DMS79 (cell line): Measurements from ENCODE around the gene FXN.
"Not testable (repeated sequence)": the region's sequence is repeated elsewhere in the genome, so short reads cannot be mapped to it uniquely, and the experiment has no call there.

Source experiments
- DNase-seq: peaks from one replicate; lab custom pipeline; 2025; lab: John Stamatoyannopoulos, UW

Gene FXN

DNA sequence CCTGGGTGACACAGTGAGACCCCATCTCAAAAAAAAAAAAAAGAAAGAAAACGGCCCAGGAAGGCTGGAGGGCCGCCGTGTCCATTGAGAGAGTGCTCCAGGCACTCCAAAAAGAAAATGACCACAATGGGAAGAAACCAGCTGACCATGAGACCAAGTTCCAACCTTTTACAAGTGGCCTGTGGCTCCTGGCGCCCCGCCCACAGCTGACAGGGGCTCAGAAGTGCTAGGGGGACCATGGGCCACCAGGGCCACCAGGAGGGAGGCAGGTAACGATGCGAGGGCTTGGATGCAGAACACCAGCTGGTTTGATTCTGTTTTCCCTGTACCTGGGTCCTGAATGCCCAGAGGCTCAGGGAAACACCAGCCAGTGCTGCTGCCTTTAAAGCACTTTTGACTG lies 34.6 kb downstream of the FXN start:
- DNase-seq: no peak

DNA sequence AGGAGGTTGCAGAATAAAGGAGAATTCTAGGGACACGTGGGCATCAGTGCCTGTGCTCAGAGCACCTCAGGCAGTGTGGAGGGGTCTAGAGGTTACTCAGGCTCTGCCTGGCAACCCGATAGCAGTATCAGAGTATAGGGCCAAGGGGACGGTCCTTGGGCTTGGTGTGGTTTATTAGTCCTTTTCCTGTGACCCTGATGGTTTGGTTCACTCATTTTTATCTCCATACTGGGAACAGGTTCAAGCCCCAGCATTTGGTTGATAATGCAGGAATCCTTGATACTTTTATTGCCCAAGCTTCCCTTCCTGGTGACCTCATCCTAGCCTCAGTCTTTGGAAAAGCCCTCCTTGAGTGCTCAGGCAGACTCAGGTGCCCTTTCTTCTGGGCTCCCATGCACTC lies 35.5 kb downstream of the FXN start:
- no peak for DNase-seq

DNA sequence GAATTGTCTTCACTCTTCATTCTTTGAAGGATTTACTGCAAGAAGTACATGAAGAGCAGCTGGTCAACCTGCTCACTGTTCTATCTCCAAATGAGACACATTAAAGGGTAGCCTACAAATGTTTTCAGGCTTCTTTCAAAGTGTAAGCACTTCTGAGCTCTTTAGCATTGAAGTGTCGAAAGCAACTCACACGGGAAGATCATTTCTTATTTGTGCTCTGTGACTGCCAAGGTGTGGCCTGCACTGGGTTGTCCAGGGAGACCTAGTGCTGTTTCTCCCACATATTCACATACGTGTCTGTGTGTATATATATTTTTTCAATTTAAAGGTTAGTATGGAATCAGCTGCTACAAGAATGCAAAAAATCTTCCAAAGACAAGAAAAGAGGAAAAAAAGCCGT lies 37.6 kb downstream of the FXN start:
- no peak for DNase-seq

DNA sequence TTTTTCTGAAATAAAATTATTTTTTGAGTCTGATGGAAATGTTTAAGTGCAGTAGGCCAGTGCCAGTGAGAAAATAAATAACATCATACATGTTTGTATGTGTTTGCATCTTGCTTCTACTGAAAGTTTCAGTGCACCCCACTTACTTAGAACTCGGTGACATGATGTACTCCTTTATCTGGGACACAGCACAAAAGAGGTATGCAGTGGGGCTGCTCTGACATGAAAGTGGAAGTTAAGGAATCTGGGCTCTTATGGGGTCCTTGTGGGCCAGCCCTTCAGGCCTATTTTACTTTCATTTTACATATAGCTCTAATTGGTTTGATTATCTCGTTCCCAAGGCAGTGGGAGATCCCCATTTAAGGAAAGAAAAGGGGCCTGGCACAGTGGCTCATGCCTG lies 39.2 kb downstream of the FXN start:
- DNase-seq: no peak

DNA sequence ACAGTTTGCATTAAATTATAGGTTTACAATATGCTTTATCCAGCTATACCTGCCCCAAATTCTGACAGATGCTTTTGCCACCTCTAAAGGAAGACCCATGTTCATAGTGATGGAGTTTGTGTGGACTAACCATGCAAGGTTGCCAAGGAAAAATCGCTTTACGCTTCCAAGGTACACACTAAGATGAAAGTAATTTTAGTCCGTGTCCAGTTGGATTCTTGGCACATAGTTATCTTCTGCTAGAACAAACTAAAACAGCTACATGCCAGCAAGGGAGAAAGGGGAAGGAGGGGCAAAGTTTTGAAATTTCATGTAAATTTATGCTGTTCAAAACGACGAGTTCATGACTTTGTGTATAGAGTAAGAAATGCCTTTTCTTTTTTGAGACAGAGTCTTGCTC lies 41.0 kb downstream of the FXN start:
- no peak for DNase-seq

DNA sequence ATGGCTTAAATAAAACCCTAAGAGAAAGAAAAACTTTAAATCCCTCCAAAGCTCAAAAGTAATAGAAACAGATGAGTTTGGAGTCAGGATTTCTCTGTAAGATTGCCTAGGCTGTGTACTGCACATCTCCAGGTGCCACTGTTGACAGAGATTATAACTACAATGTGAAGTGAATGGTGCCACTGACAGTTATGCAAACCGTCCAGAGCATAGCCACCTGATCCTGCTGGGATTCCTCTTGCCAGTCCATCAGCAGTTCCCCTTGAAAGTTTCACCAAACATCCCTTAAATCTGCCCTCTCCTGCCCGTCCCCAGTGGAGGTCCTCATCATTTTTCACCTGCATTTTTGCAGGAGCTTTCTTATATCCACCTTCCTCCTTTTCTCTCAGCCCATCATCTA lies 42.5 kb downstream of the FXN start:
- no peak for DNase-seq

DNA sequence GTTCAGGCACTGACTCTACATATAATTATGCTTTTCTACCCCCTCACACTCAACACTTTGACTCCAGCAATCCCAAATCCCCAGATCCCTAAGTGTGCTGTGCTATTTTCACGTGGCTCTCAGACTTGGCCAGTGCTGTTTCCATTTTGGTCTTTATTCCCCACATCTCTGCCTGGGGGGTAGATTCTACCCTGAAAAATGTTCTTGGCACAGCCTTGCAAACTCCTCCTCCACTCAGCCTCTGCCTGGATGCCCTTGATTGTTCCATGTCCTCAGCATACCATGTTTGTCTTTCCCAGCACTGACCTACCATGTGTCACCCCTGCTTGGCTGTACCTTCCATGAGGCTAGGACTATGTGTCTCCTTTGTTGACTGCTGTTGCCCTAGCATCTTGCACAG lies 43.0 kb downstream of the FXN start:
- DNase-seq: no peak

DNA sequence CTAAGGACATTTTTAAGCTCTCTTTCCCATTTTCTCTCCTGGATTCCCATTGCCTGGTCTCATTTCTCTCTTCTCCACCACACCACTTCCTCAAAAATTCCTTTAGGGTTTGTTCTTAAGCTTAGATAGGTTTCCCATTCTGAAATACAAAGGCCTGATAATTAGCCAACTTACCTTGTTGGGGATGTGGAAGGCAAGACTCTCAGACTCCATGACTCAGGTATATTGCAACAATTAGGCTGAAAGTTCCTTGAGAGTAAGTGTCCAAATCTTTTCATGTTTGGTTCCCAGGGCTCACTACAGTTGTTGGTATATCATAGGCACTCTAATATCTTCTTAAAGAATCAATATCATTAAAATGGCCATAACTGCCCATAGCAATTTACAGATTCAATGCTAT lies 43.6 kb downstream of the FXN start:
- DNase-seq: no peak

DNA sequence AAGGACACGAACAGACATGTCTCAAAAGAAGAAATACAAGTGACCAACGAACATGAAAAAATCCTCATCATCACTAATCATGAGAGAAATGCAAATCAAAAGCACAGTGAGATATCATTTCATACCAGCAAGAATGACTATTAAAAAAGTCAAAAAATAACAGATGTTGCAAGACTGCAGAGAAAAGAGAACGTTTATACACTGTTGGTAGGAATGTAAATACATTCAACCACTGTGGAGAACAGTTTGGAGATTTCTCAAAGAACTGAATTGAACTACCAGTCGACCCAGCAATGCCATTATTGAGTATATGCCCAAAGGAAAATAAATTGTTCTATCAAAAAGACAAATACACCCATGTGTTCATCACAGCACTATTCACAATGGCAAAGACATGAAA lies 45.7 kb downstream of the FXN start:
- DNase-seq: no peak

DNA sequence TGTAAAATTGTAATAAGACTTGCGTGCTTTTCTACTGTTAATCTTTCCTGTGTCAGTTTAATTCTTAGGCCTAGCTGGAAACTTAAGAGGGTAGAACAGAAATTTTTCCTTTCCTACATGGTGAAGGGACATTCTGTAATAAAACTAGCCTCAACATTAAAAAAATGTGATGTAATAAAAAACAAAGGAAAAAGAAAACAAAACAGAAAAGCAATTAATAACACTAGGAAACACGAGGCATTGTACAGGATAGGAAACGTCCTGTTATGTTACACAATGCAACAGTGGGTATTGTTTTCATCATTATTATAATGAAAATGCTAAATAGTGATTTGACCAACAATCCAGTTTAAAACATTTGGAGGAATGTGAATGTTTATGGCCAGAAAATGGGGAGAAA lies 47.8 kb downstream of the FXN start:
- no peak for DNase-seq

DNA sequence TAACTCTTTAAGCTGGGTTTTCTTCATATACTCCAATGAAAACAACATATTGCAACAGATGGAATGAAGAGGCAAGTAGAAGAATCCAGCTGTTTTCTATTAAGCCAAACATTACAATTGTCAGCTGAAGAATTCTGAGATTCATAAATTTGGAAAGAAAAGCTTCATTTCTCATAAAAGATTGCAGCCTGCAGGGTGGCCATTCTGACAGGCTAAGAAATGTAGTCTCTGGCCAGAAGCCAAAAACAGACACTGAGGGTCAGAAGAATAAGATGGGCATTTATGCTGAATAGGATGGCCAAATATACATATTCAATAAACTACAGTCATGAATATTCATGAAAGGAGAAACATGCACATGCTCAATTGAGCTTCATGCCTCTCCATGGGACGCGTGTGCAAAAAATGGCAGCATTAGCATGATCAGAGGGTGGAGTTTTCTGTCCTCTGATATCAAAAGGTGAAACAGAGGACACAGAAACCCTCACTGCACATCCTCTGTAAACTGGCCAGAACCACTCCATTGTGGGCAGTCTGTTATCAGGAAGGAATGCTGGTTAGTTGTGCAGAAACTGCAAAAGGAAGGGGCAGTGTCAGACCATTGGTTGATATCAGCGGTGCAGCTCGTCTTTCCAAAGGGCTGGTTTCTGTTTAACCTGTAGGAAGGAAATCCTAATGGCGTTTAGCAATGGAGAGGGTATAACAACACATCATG lies 50.2 kb downstream of the FXN start:
- no peak for DNase-seq

DNA sequence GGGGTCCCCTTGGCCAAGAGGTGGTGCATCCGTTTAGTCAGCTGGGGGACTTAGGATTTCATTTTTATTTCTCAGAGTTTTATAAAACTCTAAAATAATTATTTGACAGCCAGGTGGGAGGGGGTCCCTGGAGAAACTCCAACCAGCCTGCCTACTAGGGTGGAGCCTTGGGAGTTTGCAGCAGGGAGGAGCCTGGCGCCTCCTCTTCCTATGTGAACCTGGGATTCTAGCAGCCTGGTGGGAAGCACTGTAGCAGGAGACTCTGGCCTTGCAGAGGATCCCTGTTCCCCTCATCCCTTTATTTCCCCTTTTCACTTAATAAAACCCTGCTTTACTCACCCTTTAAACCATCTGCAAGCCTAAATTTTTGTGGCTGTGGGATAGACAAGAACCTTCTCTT lies 50.8 kb downstream of the FXN start:
- DNase-seq: no peak

DNA sequence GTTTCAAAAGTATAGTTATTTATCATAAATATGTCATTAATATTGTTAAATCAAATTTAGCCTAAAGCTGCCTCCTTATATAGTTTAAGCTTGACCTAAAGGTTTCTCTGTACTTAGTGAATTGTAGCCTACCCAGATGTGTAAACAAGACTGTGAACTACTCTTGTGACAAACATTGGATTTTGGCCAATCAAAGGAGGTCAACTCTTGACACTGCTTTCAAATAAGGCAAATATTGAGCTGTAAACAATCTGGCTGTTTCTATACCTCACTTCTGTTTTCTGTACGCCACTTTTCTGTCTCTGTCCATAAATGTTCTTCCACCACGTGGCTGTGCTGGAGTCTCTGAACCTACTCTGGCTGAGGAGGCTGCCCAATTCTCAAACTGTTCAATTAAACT lies 51.2 kb downstream of the FXN start:
- no peak for DNase-seq

DNA sequence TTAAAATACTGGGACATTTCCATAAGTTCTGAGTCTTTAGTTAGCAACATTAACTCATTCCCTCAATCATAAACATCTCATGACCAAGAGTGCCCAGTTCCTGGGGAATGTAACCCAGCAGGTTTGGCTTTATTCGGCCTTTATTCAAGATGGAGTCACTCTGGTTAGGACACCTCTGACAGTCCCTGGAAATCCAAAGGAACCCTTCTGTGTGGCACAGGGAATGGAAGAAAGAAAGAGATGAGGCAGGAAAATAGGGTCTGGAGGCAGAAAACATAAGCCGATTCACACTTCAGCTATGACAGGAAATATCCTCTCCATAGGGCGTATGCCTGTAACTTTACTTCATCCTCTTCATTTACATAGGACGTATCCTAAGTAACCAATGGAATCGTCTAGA lies 53.5 kb downstream of the FXN start:
- DNase-seq: no peak

DNA sequence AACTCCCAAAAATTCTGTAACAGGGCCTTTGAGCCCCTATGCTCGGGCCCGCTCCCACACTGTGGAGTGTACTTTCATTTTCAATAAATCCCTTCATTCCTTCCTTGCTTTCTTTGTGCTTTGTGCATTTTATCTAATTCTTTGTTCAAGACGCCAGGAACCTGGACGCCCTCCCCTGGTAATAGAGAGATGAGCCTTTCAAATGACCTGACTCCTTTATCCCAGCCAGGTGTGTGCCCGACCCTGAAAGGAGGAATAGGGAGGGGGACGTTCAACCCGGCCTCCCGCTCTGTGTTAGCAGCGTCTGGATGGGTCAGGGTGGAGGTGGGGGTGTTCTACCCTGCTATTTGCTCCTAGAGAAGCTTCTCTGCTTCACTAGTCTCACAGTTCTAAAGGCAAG lies 53.9 kb downstream of the FXN start:
- no peak for DNase-seq

DNA sequence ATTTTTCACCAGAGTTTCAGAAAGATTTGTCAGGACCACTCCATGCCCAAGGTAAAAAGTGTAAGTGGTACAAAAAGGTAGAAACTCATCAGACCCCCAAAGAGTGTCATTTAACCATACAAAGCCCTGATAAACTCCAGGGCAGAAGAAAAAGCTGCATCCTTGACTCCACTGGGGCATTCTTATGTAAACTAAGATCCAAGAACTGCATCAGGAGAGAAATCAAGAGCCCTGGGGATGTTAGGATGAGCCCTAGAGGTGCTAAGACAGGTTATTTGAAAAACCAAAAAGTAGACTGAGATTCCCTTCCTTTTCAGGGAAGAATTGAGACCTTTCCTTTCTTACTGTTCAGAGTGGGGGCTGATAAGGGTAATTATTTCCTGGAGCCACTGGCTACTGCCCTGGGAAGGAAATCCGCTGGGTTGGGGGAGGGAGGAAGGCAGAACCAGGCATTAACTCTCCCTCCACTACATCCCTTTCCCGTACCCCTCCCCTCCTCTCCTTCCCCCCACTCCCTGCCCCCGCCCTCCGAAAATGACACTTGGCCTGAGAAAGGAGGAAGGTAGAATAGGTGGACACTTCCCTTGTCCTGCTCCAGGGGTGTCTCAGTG lies 54.7 kb downstream of the FXN start:
- no peak for DNase-seq

DNA sequence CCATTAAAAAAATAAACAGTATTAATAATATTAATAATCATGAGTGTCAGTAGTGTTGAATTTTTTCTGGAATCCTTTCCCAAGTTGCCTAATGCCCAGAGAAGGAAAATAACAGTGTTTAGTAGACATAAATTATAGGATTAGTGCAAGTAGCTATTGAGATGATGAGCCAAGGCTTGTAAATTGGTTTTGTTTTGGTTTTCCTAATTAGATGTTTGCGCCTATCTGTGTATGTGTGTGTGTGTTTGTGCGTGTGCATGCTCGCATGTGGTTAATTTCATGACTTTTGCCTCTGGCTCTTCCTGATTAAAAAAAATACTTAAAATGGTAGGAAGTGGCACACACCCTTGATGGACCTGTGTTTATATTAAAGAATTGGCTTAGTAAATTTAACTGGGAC lies 55.4 kb downstream of the FXN start:
- no peak for DNase-seq

DNA sequence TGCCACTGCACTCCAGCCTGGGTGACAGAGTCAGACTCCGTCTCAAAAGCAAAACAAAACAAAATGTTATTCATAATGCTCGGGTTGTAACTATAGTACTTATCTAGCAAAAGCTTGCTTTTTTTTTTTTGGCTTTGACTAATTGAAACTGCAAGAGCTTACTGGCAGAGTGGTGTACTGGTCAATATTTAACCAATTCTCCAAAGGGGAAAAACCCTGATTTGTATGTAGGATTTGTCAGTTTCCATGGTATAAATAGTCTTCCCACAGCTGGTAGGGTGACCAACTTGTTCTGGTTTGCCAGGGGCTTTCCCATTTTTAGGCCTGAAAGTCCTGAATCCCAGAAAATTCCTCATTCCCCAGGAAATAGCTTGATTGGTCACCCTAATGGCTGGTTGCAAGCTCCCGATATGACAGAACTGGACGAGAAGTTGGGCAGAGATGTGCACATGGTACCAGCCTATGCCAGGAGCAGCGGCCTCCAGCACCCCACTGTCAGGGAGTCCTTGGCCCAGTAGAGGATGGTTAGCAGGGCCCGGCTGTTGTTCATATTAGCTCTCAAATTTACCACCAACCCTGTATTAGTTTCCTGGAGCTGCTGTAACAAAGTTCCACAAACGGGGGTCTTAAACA lies 58.0 kb downstream of the FXN start:
- DNase-seq: no peak

DNA sequence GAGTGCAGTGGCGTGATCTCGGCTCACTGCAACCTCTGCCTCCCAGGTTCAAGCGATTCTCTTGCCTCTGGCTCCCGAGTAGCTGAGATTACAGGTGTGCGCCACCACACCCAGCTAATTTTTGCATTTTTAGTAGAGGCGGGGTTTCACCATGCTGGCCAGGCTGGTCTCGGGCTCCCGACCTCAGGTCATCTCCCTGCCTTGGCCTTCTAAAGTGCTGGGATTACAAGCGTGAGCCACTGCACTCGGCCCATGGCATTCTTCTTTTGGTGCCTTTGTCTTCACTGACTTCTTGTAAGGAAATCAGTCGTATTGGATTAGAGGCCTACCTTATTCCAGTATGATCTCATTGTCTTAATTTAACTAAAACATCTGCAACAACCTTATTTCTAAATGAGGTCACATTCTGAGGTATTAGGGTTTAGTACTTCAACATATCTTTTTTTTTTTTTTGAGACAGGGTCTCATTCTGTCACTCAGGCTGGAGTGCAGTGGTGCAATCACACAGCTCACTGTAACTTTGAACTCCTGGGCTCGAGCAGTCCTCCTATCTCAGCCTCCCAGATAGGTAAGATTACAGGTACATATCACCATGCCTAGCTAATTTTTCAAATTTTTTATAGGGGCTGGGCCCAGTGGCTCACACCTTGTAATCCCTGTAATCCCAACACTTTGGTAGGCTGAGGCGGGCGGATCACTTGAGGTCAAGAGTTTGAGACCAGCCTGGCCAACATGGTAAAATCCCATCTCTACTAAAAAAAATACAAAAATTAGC lies 59.0 kb downstream of the FXN start:
- not testable (repeated sequence) for DNase-seq

DNA sequence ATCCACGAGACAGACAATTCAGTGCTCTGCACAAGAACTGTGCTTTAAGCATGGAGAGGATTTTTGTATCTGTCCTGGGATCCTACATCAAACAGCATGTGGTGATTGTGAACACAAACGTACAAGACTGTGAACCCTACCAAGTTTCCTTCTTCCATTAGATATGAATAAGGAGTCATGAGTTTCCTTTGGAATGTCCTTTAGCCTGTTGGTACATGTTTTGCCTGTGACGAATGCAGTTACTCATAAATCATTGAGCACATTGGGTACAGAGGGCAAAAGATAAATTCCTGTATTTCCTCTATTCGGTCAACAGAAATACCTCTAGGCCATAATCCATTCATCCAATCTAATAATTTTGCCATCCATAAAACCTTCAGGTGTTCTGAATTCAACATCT lies 61.5 kb downstream of the FXN start:
- DNase-seq: no peak

DNA sequence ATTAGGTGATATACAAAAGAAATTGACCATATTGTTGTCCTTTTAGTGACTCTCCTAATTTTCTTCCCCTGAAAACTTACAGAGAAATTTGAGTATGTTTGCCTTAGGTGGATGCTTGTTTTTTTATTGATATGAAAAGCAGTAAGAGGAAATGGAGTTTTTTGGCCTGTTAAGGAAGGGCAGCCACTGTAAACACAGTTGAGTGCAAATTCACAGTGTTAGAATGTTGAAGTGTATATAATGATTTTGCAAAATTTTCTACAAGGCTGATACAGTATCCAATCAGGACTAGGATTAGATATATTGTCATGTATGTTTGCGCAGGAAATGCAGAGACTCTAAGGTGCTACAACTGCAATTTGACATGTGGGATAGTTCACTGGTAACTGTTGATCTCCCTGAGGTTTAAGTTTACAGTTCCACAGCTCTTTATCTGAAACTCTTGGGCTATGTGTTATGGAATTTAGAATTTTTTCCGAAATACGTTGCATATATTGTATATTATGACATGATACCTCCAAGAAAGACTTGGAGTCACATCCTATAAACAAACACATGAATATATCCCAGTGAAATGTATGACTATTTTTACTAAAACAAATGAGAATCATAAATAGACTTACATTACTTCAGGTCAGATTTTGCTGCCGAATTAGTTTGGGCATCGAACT lies 62.5 kb downstream of the FXN start:
- DNase-seq: no peak

DNA sequence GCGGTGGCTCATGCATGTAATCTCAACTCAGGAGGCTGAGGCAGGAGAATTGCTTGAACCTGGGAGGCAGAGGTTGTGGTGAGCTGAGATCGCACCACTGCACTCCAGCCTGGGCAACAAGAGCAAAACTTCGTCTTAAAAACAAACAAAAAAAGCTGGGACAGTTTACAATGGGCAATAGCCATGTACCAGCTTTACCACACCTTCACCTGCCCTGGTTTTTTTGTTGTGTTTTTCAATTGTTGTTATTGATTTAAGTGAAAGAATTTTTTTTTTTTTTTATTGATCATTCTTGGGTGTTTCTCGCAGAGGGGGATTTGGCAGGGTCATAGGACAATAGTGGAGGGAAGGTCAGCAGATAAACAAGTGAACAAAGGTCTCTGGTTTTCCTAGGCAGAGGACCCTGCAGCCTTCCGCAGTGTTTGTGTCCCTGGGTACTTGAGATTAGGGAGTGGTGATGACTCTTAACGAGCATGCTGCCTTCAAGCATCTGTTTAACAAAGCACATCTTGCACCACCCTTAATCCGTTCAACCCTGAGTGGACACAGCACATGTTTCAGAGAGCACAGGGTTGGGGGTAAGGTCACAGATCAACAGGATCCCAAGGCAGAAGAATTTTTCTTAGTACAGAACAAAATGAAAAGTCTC lies 67.9 kb downstream of the FXN start:
- not testable (repeated sequence) for DNase-seq
